Liver (tissue), 9 donors: ENCODE results near the gene UBTFL1. TPM values are rescaled to one million over a fixed set of nuclear protein-coding genes. Genes with fewer than 3 reads are reported as not detected.

Experiments used
- DNase-seq: peaks from one replicate; pipeline ENCODE4 v3.0.0-alpha.2; 2017; ENCODE audit warnings: low spot score
- H3K27ac ChIP-seq, 2 donors: one replicate each; pipeline ENCODE4 v1.7.0; 2013; ENCODE audit warnings: inconsistent platforms in 2 of 2, low read length in 2 of 2, control low read depth in 1 of 2, low read depth in 1 of 2, mild to moderate bottlenecking in 1 of 2
- H3K27me3 ChIP-seq, 4 donors: one replicate each; pipeline versions ENCODE4 v1.6.1 to v1.7.0; 2013; ENCODE audit warnings: low read length in 3 of 4, inconsistent platforms in 1 of 4, mild to moderate bottlenecking in 1 of 4, moderate library complexity in 1 of 4; ENCODE audit not compliant: control insufficient read depth in 4 of 4, insufficient read depth in 4 of 4
- H3K36me3 ChIP-seq, 4 donors: one replicate each; pipeline versions ENCODE4 v1.6.1 to v1.7.0; 2013; ENCODE audit warnings: low read length in 3 of 4, mild to moderate bottlenecking in 3 of 4, low read depth in 1 of 4, moderate library complexity in 1 of 4; ENCODE audit not compliant: control insufficient read depth in 4 of 4, insufficient read depth in 3 of 4
- H3K4me1 ChIP-seq, 4 donors: one replicate each; pipeline versions ENCODE4 v1.6.1 to v1.7.0; 2013; ENCODE audit warnings: low read length in 3 of 4, mild to moderate bottlenecking in 3 of 4, moderate library complexity in 1 of 4; ENCODE audit not compliant: control insufficient read depth in 4 of 4, insufficient read depth in 4 of 4
- H3K4me3 ChIP-seq, 3 donors: one replicate each; pipeline versions ENCODE4 v1.6.1 to v1.7.0; 2013; ENCODE audit warnings: low read length in 3 of 3, control low read depth in 1 of 3, low read depth in 1 of 3, mild to moderate bottlenecking in 1 of 3
- H3K9ac ChIP-seq, 2 donors: one replicate each; pipeline ENCODE4 v1.7.0; 2013; ENCODE audit warnings: low read length in 2 of 2, mild to moderate bottlenecking in 2 of 2, moderate library complexity in 2 of 2, control low read depth in 1 of 2, low read depth in 1 of 2
- H3K9me3 ChIP-seq, 4 donors: one replicate each; pipeline versions ENCODE4 v1.6.1 to v1.7.0; 2013; ENCODE audit warnings: low read length in 3 of 4; ENCODE audit not compliant: control insufficient read depth in 4 of 4
- ATF3 ChIP-seq: IDR thresholded peaks from 2 replicates; pipeline ENCODE4 v1.6.1; 2016; ENCODE audit warnings: antibody characterized with exemption
- CTCF ChIP-seq: fragments of 150-350 bp; IDR thresholded peaks from 2 replicates; pipeline ENCODE4 v1.5.1; 2017; ENCODE audit warnings: improper control_type of control experiment, low read depth, low read length; ENCODE audit not compliant: missing input control
- EGR1 ChIP-seq, 2 donors: IDR thresholded peaks; 2 replicates each; pipeline ENCODE4 v1.6.1; 2016 to 2018; ENCODE audit warnings: antibody characterized with exemption in 2 of 2, low read depth in 2 of 2
- FOXA1 ChIP-seq: IDR thresholded peaks from 2 replicates; pipeline ENCODE4 v1.6.1; 2016; ENCODE audit warnings: antibody characterized with exemption
- FOXA2 ChIP-seq: IDR thresholded peaks from 2 replicates; pipeline ENCODE4 v1.6.1; 2016; ENCODE audit warnings: antibody characterized with exemption
- GABPA ChIP-seq, 2 donors: IDR thresholded peaks in 1 of 2; conservative IDR thresholded peaks in 1 of 2; 2 replicates each; pipeline ENCODE4 v1.6.1; 2016; ENCODE audit warnings: antibody characterized with exemption in 2 of 2, mild to moderate bottlenecking in 1 of 2, moderate library complexity in 1 of 2
- HNF4A ChIP-seq, 2 donors: conservative IDR thresholded peaks; 2 replicates each; pipeline ENCODE4 v1.6.1; 2016; ENCODE audit warnings: antibody characterized with exemption in 2 of 2, mild to moderate bottlenecking in 2 of 2
- HNF4G ChIP-seq: IDR thresholded peaks from 2 replicates; pipeline ENCODE4 v1.6.1; 2016; ENCODE audit warnings: antibody characterized with exemption
- JUND ChIP-seq, 2 donors: IDR thresholded peaks; 2 replicates each; pipeline ENCODE4 v1.6.1; 2016; ENCODE audit warnings: antibody characterized with exemption in 2 of 2
- NR2F2 ChIP-seq: IDR thresholded peaks from 2 replicates; pipeline ENCODE4 v1.6.1; 2016; ENCODE audit warnings: antibody characterized with exemption
- RAD21 ChIP-seq, 2 donors: IDR thresholded peaks; 2 replicates each; pipeline ENCODE4 v1.6.1; 2016; ENCODE audit warnings: antibody characterized with exemption in 2 of 2, mild to moderate bottlenecking in 2 of 2
- RXRA ChIP-seq, 2 donors: IDR thresholded peaks; 2 replicates each; pipeline ENCODE4 v1.6.1; 2017 to 2018; ENCODE audit warnings: antibody characterized with exemption in 2 of 2, mild to moderate bottlenecking in 1 of 2
- SP1 ChIP-seq: IDR thresholded peaks from 2 replicates; pipeline ENCODE4 v1.6.1; 2018; ENCODE audit warnings: antibody characterized with exemption, mild to moderate bottlenecking
- TAF1 ChIP-seq: conservative IDR thresholded peaks from 2 replicates; pipeline ENCODE4 v1.6.1; 2016; ENCODE audit warnings: antibody characterized with exemption, mild to moderate bottlenecking
- YY1 ChIP-seq: IDR thresholded peaks from 2 replicates; pipeline ENCODE4 v1.6.1; 2016; ENCODE audit warnings: antibody characterized with exemption, mild to moderate bottlenecking
- ZBTB33 ChIP-seq: IDR thresholded peaks from 2 replicates; pipeline ENCODE4 v1.6.1; 2016; ENCODE audit warnings: antibody characterized with exemption
- WGBS: extraction: QIAGEN DNeasy Blood & Tissue Kit; methylation state at CpG from one replicate; pipeline ENCODE4 v1.1.7; 2013; 5-methylcytosine and 5-hydroxymethylcytosine counted together
- polyA plus RNA-seq, 2 donors: library from polyadenylated mRNA; stranded (reverse) in 1 of 2; unstranded in 1 of 2; fragments of 200-250 nt in 1 of 2; fragments of >200 nt in 1 of 2; fragmentation: Nextera tagmentation in 1 of 2; extraction: Ambion mirVana in 1 of 2; gene quantifications; one replicate each; pipeline versions ENCODE4 v1.2.1 to v1.2.3, GENCODE V29; 2013 to 2015
- total RNA-seq, 2 donors: library from RNA; depleted of rRNA; stranded (reverse); fragments of >200 nt; gene quantifications; one replicate each; pipeline ENCODE4 v1.2.3, GENCODE V29; 2014
- TF ChIP-seq, protein P1 (sequence below): IDR thresholded peaks from 2 replicates; pipeline ENCODE4 v1.6.1; 2016; ENCODE audit warnings: antibody characterized with exemption
- donor health status: healthy.
- donor health status: healthy.
- donor health status: healthy.
- donor health status: healthy.
- donor health status: healthy.

UBTFL1 gene
- total and polyA plus RNA-seq, 4 donors: not detected

DNA sequence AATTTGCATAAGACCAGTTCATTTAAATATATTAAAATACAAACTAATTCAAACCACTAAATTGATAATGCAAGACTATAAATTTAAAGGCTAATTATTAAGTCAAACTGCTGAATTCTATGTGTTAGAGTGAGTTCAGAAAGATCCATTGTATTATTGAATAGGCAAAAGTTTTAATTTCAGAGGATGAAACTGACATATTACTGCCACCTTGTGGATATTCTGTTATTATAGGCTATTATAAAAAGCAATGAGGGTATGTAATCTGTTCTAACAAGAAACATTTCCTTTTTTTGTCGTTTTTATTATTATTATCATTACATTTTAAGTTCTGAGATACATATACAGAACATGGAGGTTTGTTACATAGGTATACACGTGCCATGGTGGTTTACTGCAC lies 27.8 kb downstream of the UBTFL1 start (continued):
- TF ChIP-seq SP1 (no peak), RAD21 (IDR thresholded peaks at IDR 0.05) (peak; percentile 65 to 70)

DNA sequence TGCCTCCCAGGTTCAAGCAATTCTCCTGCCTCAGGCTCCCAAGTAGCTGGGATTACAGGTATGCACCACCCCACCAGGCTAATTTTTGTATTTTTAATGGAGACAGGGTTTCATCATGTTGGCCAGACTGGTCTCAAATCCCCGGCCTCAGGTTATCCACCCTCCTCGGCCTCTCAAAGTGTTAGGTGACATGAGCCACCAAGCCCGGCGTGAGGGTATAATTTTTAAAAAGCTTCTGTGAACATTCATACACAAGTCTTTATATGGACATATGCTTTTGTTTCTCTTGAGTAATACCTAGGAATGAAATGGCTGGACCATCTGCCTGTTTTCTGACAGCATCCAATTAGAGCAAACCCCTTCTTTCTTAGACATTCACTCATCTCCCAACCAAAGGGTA lies 34.4 kb downstream of the UBTFL1 start:
- H3K9ac ChIP-seq: no peak overlapping the region
- H3K9me3 ChIP-seq: no peaks in the 10 kb centered on the region
- 96% methylated on average over 4 of the region's 4 CpGs for WGBS
- H3K36me3 ChIP-seq: no peaks in the 10 kb centered on the region
- H3K27me3 ChIP-seq: no peaks in the 10 kb centered on the region
- no peak for DNase-seq
- H3K4me1 ChIP-seq: no peaks in the 10 kb centered on the region
- no peak overlapping the region for H3K27ac ChIP-seq
- no peak overlapping the region for H3K4me3 ChIP-seq
- TF ChIP-seq HNF4A (conservative IDR thresholded peaks at IDR 0.05) (no peak), HNF4G (no peak), YY1 (no peak), ZBTB33 (no peak), TAF1 (no peak), SP1 (no peak), CTCF (no peak), EGR1 (IDR thresholded peaks at IDR 0.05; ENCODE audit: low read depth in 2 of 2) (no peak), NR2F2 (no peak), FOXA1 (no peak), RAD21 (IDR thresholded peaks at IDR 0.05) (no peak), GABPA (IDR thresholded peaks at IDR 0.05 in 1 of 2, conservative IDR thresholded peaks at IDR 0.05 in 1 of 2) (no peak), ATF3 (no peak)

GRCh38 chr11:90124371-90124770 lies 38.6 kb downstream of the UBTFL1 start:
- H3K4me1 ChIP-seq: no peaks in the 10 kb centered on the region
- 61% methylated on average over 1 of the region's 1 CpG for WGBS
- no peak overlapping the region for H3K27ac ChIP-seq
- no peak overlapping the region for H3K9ac ChIP-seq
- H3K36me3 ChIP-seq: no peaks in the 10 kb centered on the region
- H3K9me3 ChIP-seq: no peaks in the 10 kb centered on the region
- TF ChIP-seq HNF4G (no peak), CTCF (no peak), RAD21 (IDR thresholded peaks at IDR 0.05) (no peak), TAF1 (no peak), RXRA (IDR thresholded peaks at IDR 0.05) (no peak), FOXA1 (no peak), GABPA (IDR thresholded peaks at IDR 0.05 in 1 of 2, conservative IDR thresholded peaks at IDR 0.05 in 1 of 2) (no peak), ATF3 (no peak), JUND (IDR thresholded peaks at IDR 0.05) (no peak), FOXA2 (no peak), EGR1 (IDR thresholded peaks at IDR 0.05; ENCODE audit: low read depth in 2 of 2) (no peak)
- TF ChIP-seq, protein P1, sequence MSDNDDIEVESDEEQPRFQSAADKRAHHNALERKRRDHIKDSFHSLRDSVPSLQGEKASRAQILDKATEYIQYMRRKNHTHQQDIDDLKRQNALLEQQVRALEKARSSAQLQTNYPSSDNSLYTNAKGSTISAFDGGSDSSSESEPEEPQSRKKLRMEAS: no peak
- no peak for DNase-seq
- H3K27me3 ChIP-seq: no peaks in the 10 kb centered on the region
- H3K4me3 ChIP-seq: no peak overlapping the region
